ENCODE data around the gene TAAR8.
"Not testable (repeated sequence)": the region's sequence is repeated elsewhere in the genome, so short reads cannot be mapped to it uniquely, and the experiment has no call there.

The TAAR8 gene

GRCh38 chr6:132552372-132552771, at the start of gene TAAR8:
Gene TAAR8, plus strand, starts transcription at chr6:132552672. Its CDS starts 21 bp downstream, at chr6:132552693.
- DNase-seq (ENCODE audit: low read depth in 3 of 3, low spot score in 1 of 3): no peak

GRCh38 chr6:132504757-132505156, 47.7 kb upstream of the TAAR8 start:
- DNase-seq (ENCODE audit: low read depth in 3 of 3, low spot score in 1 of 3): no peak

- DNase-seq (ENCODE audit: low read depth in 3 of 3, low spot score in 1 of 3): no peak
Measured at GRCh38 chr6:132505158-132505557, 47.3 kb upstream of the TAAR8 start.

GRCh38 chr6:132506461-132506860, 46.0 kb upstream of the TAAR8 start:
- DNase-seq (ENCODE audit: low read depth in 3 of 3, low spot score in 1 of 3): no peak

- no peak for DNase-seq (ENCODE audit: low read depth in 3 of 3, low spot score in 1 of 3)
Measured at GRCh38 chr6:132506869-132507808, 45.3 kb upstream of the TAAR8 start.

- no peak for DNase-seq (ENCODE audit: low read depth in 3 of 3, low spot score in 1 of 3)
Measured at GRCh38 chr6:132511210-132511830, 41.2 kb upstream of the TAAR8 start.

GRCh38 chr6:132511831-132512220, 40.6 kb upstream of the TAAR8 start:
- DNase-seq (ENCODE audit: low read depth in 3 of 3, low spot score in 1 of 3): no peak

- DNase-seq (ENCODE audit: low read depth in 3 of 3, low spot score in 1 of 3): no peak
Measured at GRCh38 chr6:132512342-132512637, 40.2 kb upstream of the TAAR8 start.

GRCh38 chr6:132512638-132513632, 39.5 kb upstream of the TAAR8 start, which contains the start of gene STX7:
Gene STX7, minus strand, starts transcription at chr6:132513116. Its CDS starts 9,586 bp downstream, at chr6:132503530.
- peak; percentile 66 to 76 (median 70) for DNase-seq (ENCODE audit: low read depth in 3 of 3, low spot score in 1 of 3)

- no peak for DNase-seq (ENCODE audit: low read depth in 3 of 3, low spot score in 1 of 3)
Measured at GRCh38 chr6:132513831-132514545, 38.5 kb upstream of the TAAR8 start.

GRCh38 chr6:132515386-132515785, 37.1 kb upstream of the TAAR8 start:
- DNase-seq (ENCODE audit: low read depth in 3 of 3, low spot score in 1 of 3): no peak

GRCh38 chr6:132520953-132521352, 31.5 kb upstream of the TAAR8 start:
- no peak for DNase-seq (ENCODE audit: low read depth in 3 of 3, low spot score in 1 of 3)

GRCh38 chr6:132524646-132525045, 27.8 kb upstream of the TAAR8 start:
- no peak for DNase-seq (ENCODE audit: low read depth in 3 of 3, low spot score in 1 of 3)

GRCh38 chr6:132525866-132526265, 26.6 kb upstream of the TAAR8 start:
- DNase-seq (ENCODE audit: low read depth in 3 of 3, low spot score in 1 of 3): no peak

- no peak for DNase-seq (ENCODE audit: low read depth in 3 of 3, low spot score in 1 of 3)
Measured at GRCh38 chr6:132526461-132526860, 26.0 kb upstream of the TAAR8 start.

- no peak for DNase-seq (ENCODE audit: low read depth in 3 of 3, low spot score in 1 of 3)
Measured at GRCh38 chr6:132527791-132528190, 24.7 kb upstream of the TAAR8 start.

GRCh38 chr6:132530293-132530974, 22.0 kb upstream of the TAAR8 start:
- peak; percentile 4 to 49 (median 30) for DNase-seq (ENCODE audit: low read depth in 3 of 3, low spot score in 1 of 3)

GRCh38 chr6:132534546-132534945, 17.9 kb upstream of the TAAR8 start:
- DNase-seq (ENCODE audit: low read depth in 3 of 3, low spot score in 1 of 3): not testable (repeated sequence)

GRCh38 chr6:132537145-132537544, 15.3 kb upstream of the TAAR8 start:
- DNase-seq (ENCODE audit: low read depth in 3 of 3, low spot score in 1 of 3): no peak

- DNase-seq (ENCODE audit: low read depth in 3 of 3, low spot score in 1 of 3): no peak
Measured at GRCh38 chr6:132537977-132538376, 14.5 kb upstream of the TAAR8 start, which contains the start of gene TAAR9. Gene TAAR9, plus strand, starts transcription at chr6:132538277. Its CDS starts 13 bp downstream, at chr6:132538290.

All from stimulated activated CD4-positive, alpha-beta T cell treated with anti-CD3 and anti-CD28 coated beads, TNF-alpha, amount 100 ng/mL, for 1 hour (primary cell).